Measurements from ENCODE around the gene CMYA5.
A peak's percentile ranks its signal among the peaks of the same experiment; 100 is the strongest.

Gene CMYA5

DNA sequence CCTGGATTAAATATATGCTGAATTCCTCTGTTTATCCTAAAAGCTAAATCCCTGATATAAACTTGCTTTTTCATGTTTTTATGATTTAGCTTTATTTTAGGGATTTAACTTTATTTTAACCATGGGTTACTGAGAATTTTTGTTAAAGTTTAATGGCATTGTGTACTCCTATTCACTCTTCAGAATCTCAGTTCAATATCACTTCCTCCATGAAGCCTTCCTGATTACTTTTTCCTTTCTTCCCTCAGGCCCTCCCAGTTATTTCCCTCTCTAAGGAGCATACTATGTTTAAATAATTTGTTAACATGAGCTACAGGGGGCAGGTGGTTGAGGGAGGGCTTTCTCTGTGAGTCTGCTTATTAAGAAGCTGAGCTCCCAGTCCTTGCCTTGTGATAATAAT is 151.5 kb downstream of the CMYA5 start:
- no peak for DNase-seq

- DNase-seq = no peak
These were observed 152.6 kb downstream of the CMYA5 start for GRCh38 chr5:79842006-79842881.

DNA sequence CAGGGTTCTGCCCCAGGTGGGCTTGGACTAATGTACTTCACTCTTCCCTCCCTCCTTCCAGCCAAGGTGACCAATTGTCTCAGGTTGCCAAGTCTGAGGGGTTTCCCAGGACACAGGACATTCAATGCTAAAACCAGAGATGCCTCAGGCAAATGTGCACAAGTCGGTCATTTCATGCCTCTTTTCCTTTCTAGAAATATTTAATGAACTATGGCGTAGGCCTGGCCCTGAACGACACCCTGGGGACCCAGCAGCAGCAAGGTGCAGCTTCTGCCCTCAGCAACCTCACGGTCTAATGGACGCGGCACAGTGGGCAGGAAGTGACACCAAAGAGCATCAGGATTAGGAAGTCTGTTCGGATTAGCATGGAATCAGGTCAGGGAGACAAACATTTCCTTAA is 153.4 kb downstream of the CMYA5 start:
- DNase-seq = no peak

GRCh38 chr5:79843450-79844388 is 154.1 kb downstream of the CMYA5 start:
- no peak for DNase-seq

DNA sequence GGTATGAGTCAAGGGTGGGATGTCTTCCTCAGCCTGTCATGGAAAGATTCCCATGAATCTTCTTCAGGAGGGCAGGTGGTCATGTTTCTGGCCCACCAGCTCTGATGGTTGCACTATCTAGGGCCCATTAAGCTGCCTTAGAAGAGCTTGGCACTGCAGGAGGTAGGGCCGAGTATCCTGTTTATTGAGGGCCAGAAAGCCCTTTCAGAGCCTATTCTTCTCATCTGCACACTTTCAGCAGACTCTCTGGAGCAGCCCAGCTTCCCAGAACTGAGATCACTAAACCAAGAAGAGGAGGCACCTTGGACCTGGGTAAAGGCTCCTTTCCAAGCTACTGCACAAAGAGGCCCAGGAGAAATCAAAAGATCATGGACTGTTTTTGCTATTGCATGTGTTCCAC is 154.9 kb downstream of the CMYA5 start:
- no peak for DNase-seq

- DNase-seq = peak; percentile 61
These were observed 156.0 kb downstream of the CMYA5 start for GRCh38 chr5:79845448-79846197.

DNA sequence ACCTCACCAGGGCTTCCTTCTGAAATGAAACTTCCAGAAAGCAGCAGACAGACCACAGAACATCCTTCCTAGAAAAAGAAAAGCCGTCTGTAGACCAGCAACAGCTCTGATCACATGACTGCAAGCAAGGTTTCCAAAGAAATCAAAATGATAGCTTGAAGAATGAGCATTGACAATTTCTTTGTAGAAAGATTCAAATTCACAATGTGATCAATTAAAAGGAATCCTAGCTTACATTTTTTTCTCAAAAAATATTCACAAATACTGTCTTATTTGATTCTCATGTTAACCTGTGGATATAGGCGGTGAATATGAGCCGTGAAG is 156.5 kb downstream of the CMYA5 start:
- DNase-seq = no peak

DNA sequence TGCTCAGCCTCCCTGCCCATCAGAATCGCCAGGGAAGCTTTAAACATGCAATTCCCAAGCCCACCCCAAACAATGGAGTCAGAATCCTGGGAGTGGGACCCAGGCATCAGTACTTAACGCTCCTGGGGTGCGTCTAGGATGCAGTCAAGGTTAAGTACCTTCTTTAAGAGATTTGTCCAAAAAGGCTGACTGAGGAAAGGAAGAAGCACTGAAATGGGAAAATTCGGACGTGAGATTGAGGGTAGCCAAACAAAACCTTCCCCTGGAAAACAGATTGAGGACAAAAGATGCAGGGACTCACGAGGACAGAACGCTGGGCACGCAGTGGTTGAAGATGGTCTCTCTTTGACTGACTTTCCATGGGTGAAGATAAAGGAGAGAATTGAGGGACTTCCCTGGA is 157.9 kb downstream of the CMYA5 start:
- DNase-seq = no peak

DNA sequence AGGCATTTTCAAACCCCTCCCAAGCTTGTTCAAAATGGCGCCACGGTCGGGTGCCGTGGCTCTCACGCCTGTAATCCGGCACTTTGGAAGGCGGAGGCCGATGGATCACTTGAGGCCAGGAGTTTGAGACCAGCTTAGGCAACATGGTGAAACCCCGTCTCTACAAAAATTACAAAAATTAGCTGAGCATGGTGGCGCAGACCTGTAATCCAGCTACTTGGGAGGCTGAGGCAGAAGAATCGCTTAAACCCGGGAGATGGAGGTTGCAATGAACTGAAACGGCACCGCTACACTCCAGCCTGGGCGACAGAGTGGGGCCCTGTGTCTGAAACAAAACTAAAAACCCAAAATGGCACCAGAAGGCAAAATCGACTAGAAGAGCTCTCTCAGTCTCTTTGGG is 159.4 kb downstream of the CMYA5 start:
- DNase-seq = no peak

Data from stimulated activated CD4-positive, alpha-beta T cell treated with anti-CD3 and anti-CD28 coated beads, Interleukin-1b, Interleukin-23, amount 100 ng/mL, for 48 hours (primary cell).